IMR-90 (cell line): ENCODE data around the gene SHROOM4. TPM values are rescaled to one million over a fixed set of nuclear protein-coding genes. Genes with fewer than 3 reads are reported as not detected.

Experiments used
- ATAC-seq: fragments of 200-7000 bp; cut with Tn5 transposase; 2 replicates; pipeline ENCODE4 v1.9.1; 2020; ENCODE audit warnings: low read depth, mild to moderate bottlenecking, moderate library complexity
- BruUV-seq: library from RNA; stranded (reverse); fragments of 400-500 nt; replicated peaks from 2 replicates; lab custom pipeline; 2021; lab: Mats Ljungman, UMichigan
- CTCF ChIA-PET: fragments of 300-600 bp; formaldehyde crosslinking; extraction: SDS; loops from one replicate; lab custom pipeline; 2021; ENCODE audit warnings: antibody characterized with exemption; lab: Yijun Ruan, JAX
- POLR2A ChIA-PET: fragments of 300-600 bp; sonication (Branson Sonifier 250); formaldehyde crosslinking; loops from one replicate; lab custom pipeline; 2022; ENCODE audit warnings: antibody characterized with exemption; ENCODE audit not compliant: unreplicated experiment; lab: Charles Lee
- DNase-seq: peaks from one replicate; pipeline ENCODE4 v3.0.0; 2013
- H2AFZ ChIP-seq: replicated peaks from 2 replicates; pipeline ENCODE3; 2013; ENCODE audit warnings: low read length, mild to moderate bottlenecking; ENCODE audit not compliant: poor library complexity
- H2AK5ac ChIP-seq: 2 replicates; pipeline ENCODE4 v1.6.1; 2013; ENCODE audit warnings: low read depth, low read length, inconsistent platforms
- H2AK9ac ChIP-seq: replicated peaks from 2 replicates; pipeline ENCODE3; 2013; ENCODE audit warnings: mild to moderate bottlenecking, low read depth, low read length, moderate library complexity; ENCODE audit not compliant: poor library complexity
- H2BK120ac ChIP-seq: 2 replicates; pipeline ENCODE4 v1.6.1; 2013; ENCODE audit warnings: low read depth, low read length, inconsistent platforms
- H2BK15ac ChIP-seq: 3 replicates; pipeline ENCODE4 v1.6.1; 2013; ENCODE audit warnings: low read depth, low read length, inconsistent platforms
- H2BK20ac ChIP-seq: 2 replicates; pipeline ENCODE4 v1.6.1; 2013; ENCODE audit warnings: low read depth, mild to moderate bottlenecking, inconsistent platforms, low read length, moderate library complexity
- H2BK5ac ChIP-seq: 2 replicates; pipeline ENCODE4 v1.6.1; 2013; ENCODE audit warnings: mild to moderate bottlenecking, low read depth, low read length, inconsistent platforms; ENCODE audit not compliant: poor library complexity, severe bottlenecking
- H3K14ac ChIP-seq: replicated peaks from 2 replicates; pipeline ENCODE4 v1.6.1; 2013; ENCODE audit warnings: low read depth, low read length, inconsistent platforms
- H3K18ac ChIP-seq: 2 replicates; pipeline ENCODE4 v1.6.1; 2013; ENCODE audit warnings: low read depth, low read length, control low read depth
- H3K23ac ChIP-seq: 2 replicates; pipeline ENCODE4 v1.6.1; 2013; ENCODE audit warnings: low read depth, low read length, inconsistent platforms
- H3K27ac ChIP-seq: 2 replicates; pipeline ENCODE4 v1.5.1; 2013; ENCODE audit warnings: mild to moderate bottlenecking, control low read depth, low read length; ENCODE audit not compliant: insufficient read depth
- H3K27me3 ChIP-seq: 2 replicates; pipeline ENCODE4 v1.6.1; 2013; ENCODE audit warnings: low read length; ENCODE audit not compliant: control insufficient read depth, insufficient read depth
- H3K36me3 ChIP-seq: 2 replicates; pipeline ENCODE4 v1.6.1; 2013; ENCODE audit warnings: low read length, mixed read lengths; ENCODE audit not compliant: control insufficient read depth, insufficient read depth
- H3K4ac ChIP-seq: 2 replicates; pipeline ENCODE4 v1.6.1; 2013; ENCODE audit warnings: low read depth, low read length, inconsistent platforms
- H3K4me1 ChIP-seq: 2 replicates; pipeline ENCODE4 v1.6.1; 2013; ENCODE audit warnings: low read length, mixed read lengths; ENCODE audit not compliant: control insufficient read depth, insufficient read depth
- H3K4me2 ChIP-seq: 2 replicates; pipeline ENCODE4 v1.6.1; 2013; ENCODE audit warnings: low read depth, mild to moderate bottlenecking, control low read depth, low read length, moderate library complexity
- H3K4me3 ChIP-seq: 2 replicates; pipeline ENCODE4 v1.5.1; 2013; ENCODE audit warnings: low read depth, mild to moderate bottlenecking, control low read depth, low read length, moderate library complexity; ENCODE audit not compliant: insufficient read depth
- H3K56ac ChIP-seq: 2 replicates; pipeline ENCODE4 v1.6.1; 2013; ENCODE audit warnings: low read length, inconsistent platforms; ENCODE audit not compliant: insufficient read depth; ENCODE audit errors: extremely low read depth
- H3K79me1 ChIP-seq, 2 experiments: 2 replicates each; pipeline ENCODE4 v1.6.1; 2013; ENCODE audit warnings: low read length in 2 of 2, inconsistent platforms in 1 of 2, low read depth in 1 of 2
- H3K9ac ChIP-seq: 2 replicates; pipeline ENCODE4 v1.6.1; 2013; ENCODE audit warnings: low read depth, low read length, control low read depth
- H3K9me1 ChIP-seq: 2 replicates; pipeline ENCODE4 v1.6.1; 2013; ENCODE audit warnings: low read length, inconsistent platforms; ENCODE audit not compliant: insufficient read depth
- H3K9me3 ChIP-seq: 2 replicates; pipeline ENCODE4 v1.6.1; 2013; ENCODE audit warnings: low read length; ENCODE audit not compliant: control insufficient read depth, insufficient read depth
- H4K20me1 ChIP-seq: 2 replicates; pipeline ENCODE4 v1.6.1; 2013; ENCODE audit warnings: low read length, inconsistent platforms; ENCODE audit not compliant: insufficient read depth
- H4K5ac ChIP-seq: 2 replicates; pipeline ENCODE4 v1.6.1; 2013; ENCODE audit warnings: mild to moderate bottlenecking, low read depth, low read length, control low read depth
- H4K8ac ChIP-seq, 2 experiments: 2 replicates each; pipeline ENCODE4 v1.6.1; 2013; ENCODE audit warnings: low read depth in 2 of 2, low read length in 2 of 2, control low read depth in 1 of 2, inconsistent platforms in 1 of 2
- H4K91ac ChIP-seq: 2 replicates; pipeline ENCODE4 v1.6.1; 2013; ENCODE audit warnings: low read depth, low read length, inconsistent platforms; ENCODE audit not compliant: insufficient read depth
- BHLHE40 ChIP-seq: fragments of 150-350 bp; IDR thresholded peaks from 2 replicates; pipeline ENCODE4 v1.6.1; 2016; ENCODE audit warnings: mild to moderate bottlenecking, low read depth, low read length
- CEBPB ChIP-seq: IDR thresholded peaks from 2 replicates; pipeline ENCODE4 v1.6.1; 2012; ENCODE audit warnings: low read depth, low read length, improper control_type of control experiment
- CHD1 ChIP-seq: IDR thresholded peaks from 2 replicates; pipeline ENCODE4 v1.6.1; 2012; ENCODE audit warnings: low read depth, low read length, improper control_type of control experiment
- CTCF ChIP-seq: conservative IDR thresholded peaks from 2 replicates; pipeline ENCODE4 v1.5.1; 2012; ENCODE audit warnings: mild to moderate bottlenecking, low read depth, low read length, improper control_type of control experiment
- ELK1 ChIP-seq: fragments of 150-350 bp; IDR thresholded peaks from 2 replicates; pipeline ENCODE4 v1.6.1; 2016; ENCODE audit warnings: low read depth, mild to moderate bottlenecking, low read length, moderate library complexity, borderline replicate concordance
- FOS ChIP-seq: fragments of 150-350 bp; IDR thresholded peaks from 2 replicates; pipeline ENCODE4 v1.6.1; 2016; ENCODE audit warnings: low read depth, low read length
- MAFK ChIP-seq: IDR thresholded peaks from 2 replicates; pipeline ENCODE4 v1.6.1; 2012; ENCODE audit warnings: low read depth, low read length, improper control_type of control experiment
- MAZ ChIP-seq: IDR thresholded peaks from 2 replicates; pipeline ENCODE4 v1.6.1; 2012; ENCODE audit warnings: low read depth, mild to moderate bottlenecking, low read length, improper control_type of control experiment, moderate library complexity, borderline replicate concordance
- MXI1 ChIP-seq: IDR thresholded peaks from 2 replicates; pipeline ENCODE4 v1.6.1; 2012; ENCODE audit warnings: low read depth, mild to moderate bottlenecking, low read length, moderate library complexity, borderline replicate concordance
- NFE2L2 ChIP-seq: fragments of 150-350 bp; IDR thresholded peaks from 2 replicates; pipeline ENCODE4 v1.6.1; 2016; ENCODE audit warnings: low read depth, mild to moderate bottlenecking, low read length
- POLR2A ChIP-seq: IDR thresholded peaks from 2 replicates; pipeline ENCODE4 v1.6.1; 2012; ENCODE audit warnings: mild to moderate bottlenecking, low read depth, low read length
- RAD21 ChIP-seq: IDR thresholded peaks from 2 replicates; pipeline ENCODE4 v1.6.1; 2012; ENCODE audit warnings: low read length, improper control_type of control experiment
- RCOR1 ChIP-seq: IDR thresholded peaks from 2 replicates; pipeline ENCODE4 v1.6.1; 2012; ENCODE audit warnings: mild to moderate bottlenecking, low read length, improper control_type of control experiment; ENCODE audit not compliant: insufficient replicate concordance
- RFX5 ChIP-seq: IDR thresholded peaks from 2 replicates; pipeline ENCODE4 v1.8.0; 2012; ENCODE audit warnings: low read depth, mild to moderate bottlenecking, low read length, moderate library complexity
- SMC3 ChIP-seq: fragments of 150-350 bp; IDR thresholded peaks from 2 replicates; pipeline ENCODE4 v1.6.1; 2016; ENCODE audit warnings: low read depth, mild to moderate bottlenecking, antibody characterized with exemption, low read length, moderate library complexity
- USF2 ChIP-seq: fragments of 150-350 bp; IDR thresholded peaks from 2 replicates; pipeline ENCODE4 v1.6.1; 2017; ENCODE audit warnings: mild to moderate bottlenecking, antibody characterized with exemption, low read length, low read depth
- WGBS, 2 experiments: methylation state at CpG; one replicate each; pipeline versions ENCODE4 v1.1.5 to v1.1.7; 2013; ENCODE audit warnings: missing lambda C conversion rate in 2 of 2; ENCODE audit not compliant: insufficient read length in 1 of 2; ENCODE audit errors: extremely low coverage in 2 of 2; 5-methylcytosine and 5-hydroxymethylcytosine counted together
- dilution Hi-C: fragments of 300-500 bp; cut with HindIII; formaldehyde crosslinking; loops from one replicate; pipeline ENCODE4 v1.14.3; 2018; ENCODE audit warnings: low sequenced_read_pairs; ENCODE audit not compliant: unreplicated experiment
- in situ Hi-C: fragments of 300-500 bp; cut with MboI; formaldehyde crosslinking; loops from 3 replicates; pipeline ENCODE4 v1.14.3; 2019; ENCODE audit warnings: low sequenced_read_pairs, inconsistent platforms, mixed read lengths
- intact Hi-C: fragments of 100-400 bp; cut with micrococcal nuclease; formaldehyde crosslinking; loops from 2 replicates; pipeline ENCODE4 v1.10.0; 2022
- polyA plus RNA-seq, 3 experiments: library from polyadenylated mRNA; depleted of rRNA; stranded (reverse); fragments of >200 nt; gene quantifications; 2 replicates each; pipeline ENCODE4 v1.2.3, GENCODE V29; 2012; ENCODE audit warnings: low replicate concordance in 1 of 3
- total RNA-seq: library from RNA; depleted of rRNA; stranded (reverse); fragments of >200 nt; gene quantifications from 2 replicates; pipeline ENCODE4 v1.2.3, GENCODE V29; 2012

SHROOM4 gene
- total and polyA plus RNA-seq, 2 of the 4 experiments (the other 2 are of a cell fraction) = 1.0 to 2.2 TPM

- H4K5ac ChIP-seq = no peak overlapping the region
- H3K9me3 ChIP-seq = no peaks in the 10 kb centered on the region
- peaks cover 4% of the 10 kb centered on the region for H3K27me3 ChIP-seq
- no peak overlapping the region for H2BK120ac ChIP-seq
- no peak overlapping the region for H2AK5ac ChIP-seq
- no peak overlapping the region for H4K8ac ChIP-seq
- in situ Hi-C loops = no loop called here
- 60% methylated on average over 1 of the region's 12 CpGs; no CpG with 5 or more reads in 1 of the 2 experiments for WGBS, 2 experiments
- H4K91ac ChIP-seq = no peak overlapping the region
- no peak overlapping the region for H3K14ac ChIP-seq
- no peak overlapping the region for H3K9ac ChIP-seq
- no peak overlapping the region for H2BK20ac ChIP-seq
- H2BK5ac ChIP-seq = no peak overlapping the region
- H2AK9ac ChIP-seq = no peak overlapping the region
- H3K27ac ChIP-seq = no peak overlapping the region
- CTCF ChIA-PET = no interaction called here
- intact Hi-C loops = no loop called here
- POLR2A ChIA-PET = no interaction called here
- no peak for ATAC-seq
- H3K23ac ChIP-seq = no peak overlapping the region
- H3K9me1 ChIP-seq = no peaks in the 10 kb centered on the region
- TF ChIP-seq MAFK (no peak), RAD21 (no peak), CTCF (no peak), CEBPB (no peak), CHD1 (no peak), POLR2A (no peak), BHLHE40 (no peak), SMC3 (no peak), RCOR1 (no peak), RFX5 (no peak), ELK1 (no peak), USF2 (no peak), MXI1 (no peak), FOS (no peak), MAZ (no peak), NFE2L2 (no peak)
- H4K20me1 ChIP-seq = no peaks in the 10 kb centered on the region
- H3K4me3 ChIP-seq = no peak overlapping the region
- no peak overlapping the region for H3K18ac ChIP-seq
- no TSS peak for BruUV-seq
- H3K4me2 ChIP-seq = no peak overlapping the region
- dilution Hi-C loops = no loop called here
- H3K36me3 ChIP-seq = no peaks in the 10 kb centered on the region
- no peak overlapping the region for H2AFZ ChIP-seq
- no peak overlapping the region for H2BK15ac ChIP-seq
- H3K4ac ChIP-seq = no peak overlapping the region
- DNase-seq = no peak
- H3K56ac ChIP-seq = no peak overlapping the region
- H3K79me1 ChIP-seq = no peaks in the 10 kb centered on the region
- no peaks in the 10 kb centered on the region for H3K4me1 ChIP-seq
Observed at GRCh38 chrX:50618788-50619558, 195.0 kb downstream of the SHROOM4 start.
